AG04449 (cell line): ENCODE measurements around the gene PRCD.

ENCODE experiments used
- CTCF ChIA-PET: fragments of 350-600 bp; formaldehyde crosslinking; extraction: SDS; loops from one replicate; lab custom pipeline; 2021; ENCODE audit warnings: antibody characterized with exemption; lab: Yijun Ruan, JAX
- POLR2A ChIA-PET: fragments of 400-600, 350-600 bp; formaldehyde crosslinking; extraction: SDS; loops from one replicate; lab custom pipeline; 2020; ENCODE audit warnings: antibody characterized with exemption, inconsistent platforms; lab: Yijun Ruan, JAX
- DNase-seq: peaks from one replicate; pipeline ENCODE4 v3.0.0-alpha.2; 2010; ENCODE audit warnings: low read depth, low spot score
- H3K4me3 ChIP-seq: 2 replicates; pipeline ENCODE4 v1.5.1; 2011; ENCODE audit warnings: low read depth, mild to moderate bottlenecking, control low read depth, low read length
- TF ChIP-seq, protein P1 (sequence below): IDR thresholded peaks from one replicate; pipeline ENCODE4 v1.5.1; 2011; ENCODE audit warnings: mild to moderate bottlenecking, moderate library complexity, low read length, control low read depth, inconsistent platforms; ENCODE audit not compliant: insufficient read depth; ENCODE audit errors: missing control alignments

The PRCD gene

DNA sequence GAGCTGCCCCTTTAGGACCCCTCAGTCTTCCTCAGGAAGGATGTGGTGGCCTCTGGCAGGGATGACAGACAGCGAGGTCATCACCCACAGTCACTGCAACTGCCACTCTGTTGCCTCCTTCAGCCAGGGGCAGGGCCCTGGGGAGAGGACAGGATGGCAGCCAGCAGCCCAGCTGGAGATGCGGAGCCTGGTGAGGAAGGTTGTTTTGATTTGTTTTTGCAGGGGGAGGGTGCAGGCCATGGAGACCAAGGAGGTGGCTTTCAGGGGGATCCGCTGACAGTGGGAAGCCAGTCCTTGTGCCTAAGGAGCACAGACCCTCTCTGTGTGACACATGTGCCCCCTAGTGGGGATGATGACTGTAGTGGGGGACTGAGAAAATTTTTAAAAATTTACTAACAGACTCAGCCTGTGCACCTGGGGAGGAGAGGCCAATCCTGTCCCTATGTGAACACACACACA, 7.4 kb downstream of the PRCD start:
- H3K4me3 ChIP-seq, result no peak overlapping the region
- POLR2A ChIA-PET, result interaction anchor here (0.9 to 1.8 kb wide), 4 partner anchors 11 to 52 kb away, joined by 3 to 7 read pairs (median 6); no protein-coding TSS in a partner anchor
- CTCF ChIA-PET, result interaction anchor here (0.5 to 10.2 kb wide), 21 partner anchors 10 to 181 kb away, joined by 3 to 180 read pairs (median 3); partner anchors contain the start of genes AANAT and CYGB
- no peak for DNase-seq
- TF ChIP-seq, protein P1, sequence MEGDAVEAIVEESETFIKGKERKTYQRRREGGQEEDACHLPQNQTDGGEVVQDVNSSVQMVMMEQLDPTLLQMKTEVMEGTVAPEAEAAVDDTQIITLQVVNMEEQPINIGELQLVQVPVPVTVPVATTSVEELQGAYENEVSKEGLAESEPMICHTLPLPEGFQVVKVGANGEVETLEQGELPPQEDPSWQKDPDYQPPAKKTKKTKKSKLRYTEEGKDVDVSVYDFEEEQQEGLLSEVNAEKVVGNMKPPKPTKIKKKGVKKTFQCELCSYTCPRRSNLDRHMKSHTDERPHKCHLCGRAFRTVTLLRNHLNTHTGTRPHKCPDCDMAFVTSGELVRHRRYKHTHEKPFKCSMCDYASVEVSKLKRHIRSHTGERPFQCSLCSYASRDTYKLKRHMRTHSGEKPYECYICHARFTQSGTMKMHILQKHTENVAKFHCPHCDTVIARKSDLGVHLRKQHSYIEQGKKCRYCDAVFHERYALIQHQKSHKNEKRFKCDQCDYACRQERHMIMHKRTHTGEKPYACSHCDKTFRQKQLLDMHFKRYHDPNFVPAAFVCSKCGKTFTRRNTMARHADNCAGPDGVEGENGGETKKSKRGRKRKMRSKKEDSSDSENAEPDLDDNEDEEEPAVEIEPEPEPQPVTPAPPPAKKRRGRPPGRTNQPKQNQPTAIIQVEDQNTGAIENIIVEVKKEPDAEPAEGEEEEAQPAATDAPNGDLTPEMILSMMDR, result peak; percentile 68

- H3K4me3 ChIP-seq, result no peak overlapping the region
- DNase-seq, result no peak
- POLR2A ChIA-PET, result interaction anchor here (0.9 kb wide), 1 partner anchor 52 kb away, joined by 3 read pairs; no protein-coding TSS in a partner anchor
- TF ChIP-seq, protein P1, result no peak
- CTCF ChIA-PET, result interaction anchor here (0.5 to 10.2 kb wide), 10 partner anchors 10 to 181 kb away, joined by 3 to 180 read pairs (median 20); partner anchors contain the start of gene AANAT
These were observed 7.9 kb downstream of the PRCD start for GRCh38 chr17:76547642-76548202.

GRCh38 chr17:76548378-76549214, 8.8 kb downstream of the PRCD start:
- ChIA-PET CTCF (interaction anchor here (1.0 to 6.8 kb wide), 5 partner anchors 8 to 75 kb away, joined by 3 to 57 read pairs (median 9); no protein-coding TSS in a partner anchor), POLR2A (interaction anchor here (0.7 kb wide), 1 partner anchor 9 kb away, joined by 3 read pairs; no protein-coding TSS in a partner anchor)

DNA sequence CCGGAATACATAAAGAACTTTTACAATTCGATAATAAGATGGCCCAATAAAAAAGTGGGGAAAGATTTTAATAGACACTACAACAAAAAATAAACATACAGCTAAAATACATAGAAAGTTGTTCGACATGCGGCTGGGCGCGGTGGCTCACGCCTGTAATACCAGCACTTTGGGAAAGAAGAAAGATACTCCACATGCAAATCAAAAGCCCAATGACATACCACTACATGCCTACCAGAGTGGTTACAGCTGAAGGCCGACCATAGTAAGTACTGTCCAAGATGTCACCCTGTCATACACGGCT, 9.3 kb downstream of the PRCD start:
- DNase-seq, result no peak
- TF ChIP-seq, protein P1, result no peak
- H3K4me3 ChIP-seq, result no peak overlapping the region
- ChIA-PET CTCF (interaction anchor here (1.0 to 6.8 kb wide), 5 partner anchors 9 to 75 kb away, joined by 3 to 57 read pairs (median 9); no protein-coding TSS in a partner anchor), POLR2A (interaction anchor here (0.7 kb wide), 1 partner anchor 8 kb away, joined by 3 read pairs; no protein-coding TSS in a partner anchor)

More at GRCh38 chr17:76548378-76549214, 8.8 kb downstream of the PRCD start:
- no peak for DNase-seq
- TF ChIP-seq, protein P1, result no peak
- H3K4me3 ChIP-seq, result no peak overlapping the region

DNA sequence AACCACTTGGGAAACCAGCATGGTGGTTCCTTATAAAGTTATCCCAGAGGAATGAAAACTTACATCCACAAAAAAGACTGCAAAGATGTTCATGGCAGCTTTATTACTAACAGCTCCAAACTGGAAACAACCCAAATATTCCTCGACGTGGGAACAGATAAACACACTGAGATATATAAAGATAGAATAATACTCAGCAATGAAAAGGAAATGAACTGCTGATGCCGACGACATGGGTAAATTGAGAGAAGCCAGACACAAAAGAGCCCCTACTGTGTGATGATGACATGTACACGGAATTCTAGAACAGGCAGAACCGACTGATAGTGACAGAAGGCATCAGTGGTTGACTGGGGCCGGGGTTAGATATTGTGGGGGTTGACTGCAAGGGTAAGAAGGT, 9.7 kb downstream of the PRCD start:
- POLR2A ChIA-PET, result no interaction called here
- DNase-seq, result no peak
- no peak overlapping the region for H3K4me3 ChIP-seq
- TF ChIP-seq, protein P1, result no peak
- CTCF ChIA-PET, result interaction anchor here (1.5 to 6.8 kb wide), 5 partner anchors 8 to 74 kb away, joined by 4 to 57 read pairs (median 12); partner anchors contain the start of gene PRCD
